Measurements from ENCODE around the gene JAML. TPM values are rescaled to one million over a fixed set of nuclear protein-coding genes. Genes with fewer than 3 reads are reported as not detected.

JAML gene
- total RNA-seq, 1 donor from 2014 or later, result not detected

- H3K4me3 ChIP-seq (ENCODE audit: low read depth, low read length), result no peak overlapping the region
- TF ChIP-seq CTCF (conservative IDR thresholded peaks at IDR 0.05; ENCODE audit: low read depth, low read length), result no peak
- DNase-seq (ENCODE audit: low read depth), result no peak
Measured at GRCh38 chr11:118144301-118145268, 80.2 kb downstream of the JAML start.

Other genes with a start within 250 kb of the JAML start
- gene IL10RA, start 238.6 kb downstream of the JAML start, total RNA-seq, result 0.46 and 0.87 TPM in 2 replicates
- gene TMPRSS4, start 147.9 kb downstream of the JAML start, total RNA-seq, result 13.3 and 26.6 TPM in 2 replicates
- not detected in 2 replicates for gene SMIM35, start 138.0 kb downstream of the JAML start, total RNA-seq
- under 0.01 TPM in 1 of 2 replicates, not detected in the other for gene SCN4B, start 72.2 kb downstream of the JAML start, total RNA-seq
- under 0.01 TPM in 1 of 2 replicates, not detected in the other for gene SCN2B, start 48.4 kb downstream of the JAML start, total RNA-seq
- 6.1 and 7.4 TPM in 2 replicates for gene MPZL3, start 27.4 kb upstream of the JAML start, total RNA-seq
- gene MPZL2, start 39.3 kb upstream of the JAML start, total RNA-seq, result 19.9 and 29.7 TPM in 2 replicates
- gene CD3E, start 79.7 kb upstream of the JAML start, total RNA-seq, result not detected in 2 replicates
- not detected in 2 replicates for gene CD3D, start 117.7 kb upstream of the JAML start, total RNA-seq
- gene CD3G, start 119.3 kb upstream of the JAML start, total RNA-seq, result not detected in 2 replicates
- gene UBE4A, start 134.6 kb upstream of the JAML start, total RNA-seq, result 27.3 and 39.3 TPM in 2 replicates
- 82.7 and 86.8 TPM in 2 replicates for gene ATP5MG, start 176.6 kb upstream of the JAML start, total RNA-seq
- gene KMT2A, start 211.5 kb upstream of the JAML start, total RNA-seq, result 27.2 and 42.1 TPM in 2 replicates

Data from epithelial cell of proximal tubule (primary cell).